Keratinocyte (primary cell): ENCODE measurements around the gene DDX39B.

Experiments used
- EZH2 ChIP-seq: IDR thresholded peaks from one replicate; pipeline ENCODE4 v1.6.1; 2012; ENCODE audit warnings: inconsistent platforms, mild to moderate bottlenecking, low read length, moderate library complexity
- TF ChIP-seq, protein P1 (sequence below), 3 experiments: IDR thresholded peaks in 1 of 3; conservative IDR thresholded peaks in 1 of 3; optimal IDR thresholded peaks in 1 of 3; 2 replicates in 2 of 3; 3 replicates in 1 of 3; pipeline versions ENCODE3 to v1.5.1; 2011; ENCODE audit warnings: low read length in 3 of 3, mild to moderate bottlenecking in 3 of 3, moderate library complexity in 2 of 3, control low read depth in 1 of 3, inconsistent platforms in 1 of 3; ENCODE audit not compliant: insufficient read depth in 2 of 3; ENCODE audit errors: extremely low read depth in 1 of 3

DNA sequence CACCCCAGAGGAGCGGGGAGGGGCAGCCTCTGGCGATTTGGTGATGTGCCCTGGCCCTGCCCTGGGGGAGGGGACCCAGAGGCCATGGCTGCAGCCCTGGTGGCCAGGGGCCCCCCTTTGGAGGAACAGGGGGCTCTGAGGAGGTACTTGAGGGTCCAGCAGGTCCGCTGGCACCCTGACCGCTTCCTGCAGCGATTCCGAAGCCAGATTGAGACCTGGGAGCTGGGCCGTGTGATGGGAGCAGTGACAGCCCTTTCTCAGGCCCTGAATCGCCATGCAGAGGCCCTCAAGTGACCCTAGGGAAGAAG lies 16.5 kb upstream of the DDX39B start:
- TF ChIP-seq, protein P1, sequence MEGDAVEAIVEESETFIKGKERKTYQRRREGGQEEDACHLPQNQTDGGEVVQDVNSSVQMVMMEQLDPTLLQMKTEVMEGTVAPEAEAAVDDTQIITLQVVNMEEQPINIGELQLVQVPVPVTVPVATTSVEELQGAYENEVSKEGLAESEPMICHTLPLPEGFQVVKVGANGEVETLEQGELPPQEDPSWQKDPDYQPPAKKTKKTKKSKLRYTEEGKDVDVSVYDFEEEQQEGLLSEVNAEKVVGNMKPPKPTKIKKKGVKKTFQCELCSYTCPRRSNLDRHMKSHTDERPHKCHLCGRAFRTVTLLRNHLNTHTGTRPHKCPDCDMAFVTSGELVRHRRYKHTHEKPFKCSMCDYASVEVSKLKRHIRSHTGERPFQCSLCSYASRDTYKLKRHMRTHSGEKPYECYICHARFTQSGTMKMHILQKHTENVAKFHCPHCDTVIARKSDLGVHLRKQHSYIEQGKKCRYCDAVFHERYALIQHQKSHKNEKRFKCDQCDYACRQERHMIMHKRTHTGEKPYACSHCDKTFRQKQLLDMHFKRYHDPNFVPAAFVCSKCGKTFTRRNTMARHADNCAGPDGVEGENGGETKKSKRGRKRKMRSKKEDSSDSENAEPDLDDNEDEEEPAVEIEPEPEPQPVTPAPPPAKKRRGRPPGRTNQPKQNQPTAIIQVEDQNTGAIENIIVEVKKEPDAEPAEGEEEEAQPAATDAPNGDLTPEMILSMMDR (optimal IDR thresholded peaks at IDR 0.05 in 1 of 3, IDR thresholded peaks at IDR 0.05 in 1 of 3, conservative IDR thresholded peaks at IDR 0.05 in 1 of 3; ENCODE audit: extremely low read depth in 1 of 3, insufficient read depth in 2 of 3, low read length in 3 of 3): no peak
- no peak for TF ChIP-seq EZH2
